BLaER1 treated with 17β-estradiol and CSF1 and Interleukin-3, amounts not matched to agents 10 nM and 100 nM (cell line): ENCODE results near the gene BGN.
A peak's percentile ranks its signal among the peaks of the same experiment; 100 is the strongest.

Source experiments
- H3K27ac ChIP-seq, 11 experiments: shearing (Covaris generic); formaldehyde crosslinking; 2 replicates each; pipeline ENCODE4 v1.8.1; 2022
- H3K27me3 ChIP-seq, 11 experiments: shearing (Covaris generic); formaldehyde crosslinking; 2 replicates each; pipeline ENCODE4 v1.8.1; 2022
- H3K36me3 ChIP-seq, 11 experiments: shearing (Covaris generic); formaldehyde crosslinking; 2 replicates each; pipeline ENCODE4 v1.8.1; 2022
- H3K4me1 ChIP-seq, 10 experiments: shearing (Covaris generic); formaldehyde crosslinking; 2 replicates each; pipeline ENCODE4 v1.8.1; 2022
- H3K4me2 ChIP-seq, 11 experiments: shearing (Covaris generic); formaldehyde crosslinking; 2 replicates each; pipeline ENCODE4 v1.8.1; 2022
- H3K4me3 ChIP-seq, 10 experiments: shearing (Covaris generic); formaldehyde crosslinking; 2 replicates each; pipeline ENCODE4 v1.8.1; 2022
- H3K9ac ChIP-seq, 11 experiments: shearing (Covaris generic); formaldehyde crosslinking; 2 replicates each; pipeline ENCODE4 v1.8.1; 2022
- H3K9me3 ChIP-seq, 11 experiments: shearing (Covaris generic); formaldehyde crosslinking; replicated peaks in 1 of 11; 2 replicates each; pipeline ENCODE4 v1.8.1; 2022
- H4K20me1 ChIP-seq, 11 experiments: shearing (Covaris generic); formaldehyde crosslinking; 2 replicates each; pipeline ENCODE4 v1.8.1; 2022
- Cebpa-rat ChIP-seq, 11 experiments: shearing (Covaris generic); IDR thresholded peaks; 2 replicates each; pipeline ENCODE4 v1.8.1; 2022

BGN gene

GRCh38 chrX:153449368-153450113, 45.2 kb upstream of the BGN start:
- Histone ChIP-seq H3K4me2 (no peak overlapping the region), H3K27ac (no peak overlapping the region), H3K36me3 (peaks cover 0 to 38% (median 13%) of the 10 kb centered on the region in 11 experiments; a peak in 9 of 22 replicates), H4K20me1 (peaks cover 0 to 70% (median 23%) of the 10 kb centered on the region in 11 experiments; a peak in 13 of 22 replicates), H3K4me3 (no peak overlapping the region), H3K9ac (no peak overlapping the region), H3K27me3 (peaks cover 73 to 89% (median 81%) of the 10 kb centered on the region in 11 experiments), H3K4me1 (peaks cover 0 to 3% (median 0%) of the 10 kb centered on the region in 10 experiments; a peak in 1 of 20 replicates), H3K9me3 (peaks cover 0 to 11% (median 0%) of the 10 kb centered on the region in 11 experiments; a peak in 5 of 22 replicates)
- TF ChIP-seq Cebpa-rat (IDR thresholded peaks at IDR 0.05) = no peak

- Histone ChIP-seq H3K27me3 (peaks cover 77 to 92% (median 85%) of the 10 kb centered on the region in 11 experiments), H3K4me1 (peaks cover 0 to 7% (median 0%) of the 10 kb centered on the region in 10 experiments; a peak in 5 of 20 replicates), H4K20me1 (peaks cover 0 to 70% (median 17%) of the 10 kb centered on the region in 11 experiments; a peak in 12 of 22 replicates), H3K27ac (no peak overlapping the region), H3K4me2 (no peak overlapping the region), H3K4me3 (no peak overlapping the region), H3K9ac (no peak overlapping the region), H3K36me3 (peaks cover 0 to 45% (median 13%) of the 10 kb centered on the region in 11 experiments; a peak in 9 of 22 replicates), H3K9me3 (peaks cover 0 to 8% (median 0%) of the 10 kb centered on the region in 11 experiments; a peak in 3 of 22 replicates)
- no peak for TF ChIP-seq Cebpa-rat (IDR thresholded peaks at IDR 0.05)
These were observed 44.4 kb upstream of the BGN start for GRCh38 chrX:153450114-153450948.

GRCh38 chrX:153450949-153451277, 43.9 kb upstream of the BGN start:
- TF ChIP-seq Cebpa-rat (IDR thresholded peaks at IDR 0.05) = no peak
- Histone ChIP-seq H3K27me3 (peaks cover 73 to 92% (median 85%) of the 10 kb centered on the region in 11 experiments), H3K9ac (no peak overlapping the region)

GRCh38 chrX:153454901-153455550, 39.8 kb upstream of the BGN start:
- H3K36me3 ChIP-seq = peaks cover 5 to 80% (median 25%) of the 10 kb centered on the region in 11 experiments; a peak in 15 of 22 replicates

More at GRCh38 chrX:153450949-153451277, 43.9 kb upstream of the BGN start:
- Histone ChIP-seq H3K4me3 (no peak overlapping the region), H3K9me3 (peaks cover 0 to 2% (median 0%) of the 10 kb centered on the region in 11 experiments; a peak in 1 of 22 replicates), H3K4me2 (no peak overlapping the region), H4K20me1 (peaks cover 0 to 70% (median 20%) of the 10 kb centered on the region in 11 experiments; a peak in 12 of 22 replicates), H3K4me1 (peaks cover 0 to 12% (median under 1%) of the 10 kb centered on the region in 10 experiments; a peak in 7 of 20 replicates), H3K36me3 (peaks cover 0 to 51% (median 13%) of the 10 kb centered on the region in 11 experiments; a peak in 14 of 22 replicates), H3K27ac (no peak overlapping the region)

GRCh38 chrX:153455571-153455970, 39.2 kb upstream of the BGN start:
- H3K4me3 ChIP-seq = no peak overlapping the region
- H3K4me2 ChIP-seq = 0 out of 22 replicates have a peak overlapping the region, but pooled peaks of 2 of the 11 experiments have one; percentile 20 to 26
- no peak for TF ChIP-seq Cebpa-rat (IDR thresholded peaks at IDR 0.05)
- H3K4me1 ChIP-seq = peaks cover 0 to 10% (median 2%) of the 10 kb centered on the region in 10 experiments; a peak in 7 of 20 replicates
- H3K27me3 ChIP-seq = peaks cover 54 to 97% (median 87%) of the 10 kb centered on the region in 11 experiments
- no peak overlapping the region; a peak in 1 of 22 replicates for H3K9ac ChIP-seq
- H4K20me1 ChIP-seq = peaks cover 0 to 65% (median 20%) of the 10 kb centered on the region in 11 experiments; a peak in 11 of 22 replicates
- H3K36me3 ChIP-seq = peaks cover 5 to 80% (median 25%) of the 10 kb centered on the region in 11 experiments; a peak in 15 of 22 replicates
- no peak overlapping the region for H3K27ac ChIP-seq
- H3K9me3 ChIP-seq = no peaks in the 10 kb centered on the region

More at GRCh38 chrX:153454901-153455550, 39.8 kb upstream of the BGN start:
- no peak for TF ChIP-seq Cebpa-rat (IDR thresholded peaks at IDR 0.05)
- Histone ChIP-seq H3K9ac (peak overlapping the region in 1 of 11 experiments; percentile 39; a peak in 1 of 22 replicates), H3K4me3 (no peak overlapping the region), H3K9me3 (no peaks in the 10 kb centered on the region), H4K20me1 (peaks cover 0 to 70% (median 22%) of the 10 kb centered on the region in 11 experiments; a peak in 12 of 22 replicates), H3K27ac (no peak overlapping the region), H3K4me1 (peaks cover 0 to 10% (median 2%) of the 10 kb centered on the region in 10 experiments; a peak in 7 of 20 replicates), H3K27me3 (peaks cover 59 to 97% (median 89%) of the 10 kb centered on the region in 11 experiments), H3K4me2 (peak overlapping the region in 2 of 11 experiments; percentile 20 to 26; a peak in 1 of 22 replicates)

GRCh38 chrX:153456161-153456560, 38.6 kb upstream of the BGN start:
- Histone ChIP-seq H3K4me3 (no peak overlapping the region), H4K20me1 (peaks cover 0 to 62% (median 17%) of the 10 kb centered on the region in 11 experiments; a peak in 10 of 22 replicates), H3K4me2 (no peak overlapping the region), H3K9ac (no peak overlapping the region), H3K36me3 (peaks cover 5 to 78% (median 20%) of the 10 kb centered on the region in 11 experiments; a peak in 15 of 22 replicates), H3K4me1 (peaks cover 0 to 10% (median 2%) of the 10 kb centered on the region in 10 experiments; a peak in 7 of 20 replicates), H3K27me3 (peaks cover 48 to 97% (median 86%) of the 10 kb centered on the region in 11 experiments), H3K27ac (no peak overlapping the region), H3K9me3 (no peaks in the 10 kb centered on the region)
- TF ChIP-seq Cebpa-rat (IDR thresholded peaks at IDR 0.05) = no peak

GRCh38 chrX:153456704-153457103, 38.1 kb upstream of the BGN start:
- Histone ChIP-seq H3K4me2 (no peak overlapping the region), H3K4me3 (no peak overlapping the region), H3K36me3 (peaks cover 5 to 78% (median 22%) of the 10 kb centered on the region in 11 experiments; a peak in 15 of 22 replicates), H3K4me1 (peaks cover 0 to 10% (median 2%) of the 10 kb centered on the region in 10 experiments; a peak in 7 of 20 replicates), H4K20me1 (peaks cover 0 to 62% (median 16%) of the 10 kb centered on the region in 11 experiments; a peak in 9 of 22 replicates), H3K27me3 (peaks cover 46 to 97% (median 83%) of the 10 kb centered on the region in 11 experiments), H3K9me3 (no peaks in the 10 kb centered on the region), H3K27ac (no peak overlapping the region), H3K9ac (no peak overlapping the region)
- TF ChIP-seq Cebpa-rat (IDR thresholded peaks at IDR 0.05) = no peak
